Kidney glomerular epithelial cell (primary cell): ENCODE results near the gene SNCAIP.
A peak's percentile ranks its signal among the peaks of the same experiment; 100 is the strongest.

Source experiments
- DNase-seq: peaks from one replicate; lab custom pipeline; 2025; lab: John Stamatoyannopoulos, UW

The SNCAIP gene

DNA sequence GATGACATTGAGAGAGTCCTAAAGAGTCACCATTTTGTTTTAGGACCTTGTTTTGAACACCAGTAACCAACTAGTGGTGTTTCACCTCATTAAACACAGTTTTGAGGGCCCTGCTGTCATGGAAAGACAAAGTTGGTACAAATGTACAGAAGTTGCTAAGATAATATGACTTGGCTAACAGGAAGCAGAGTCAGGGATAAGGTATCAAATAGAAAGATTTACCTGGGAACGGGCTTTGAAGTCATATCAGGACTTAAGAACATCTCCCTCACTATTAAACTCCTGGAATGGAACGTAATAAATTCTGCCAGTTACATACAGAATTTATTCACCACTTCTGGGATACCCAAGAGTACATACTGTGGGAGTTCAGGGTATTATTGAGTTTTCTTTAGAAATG lies 115.6 kb downstream of the SNCAIP start:
- DNase-seq, result no peak

DNA sequence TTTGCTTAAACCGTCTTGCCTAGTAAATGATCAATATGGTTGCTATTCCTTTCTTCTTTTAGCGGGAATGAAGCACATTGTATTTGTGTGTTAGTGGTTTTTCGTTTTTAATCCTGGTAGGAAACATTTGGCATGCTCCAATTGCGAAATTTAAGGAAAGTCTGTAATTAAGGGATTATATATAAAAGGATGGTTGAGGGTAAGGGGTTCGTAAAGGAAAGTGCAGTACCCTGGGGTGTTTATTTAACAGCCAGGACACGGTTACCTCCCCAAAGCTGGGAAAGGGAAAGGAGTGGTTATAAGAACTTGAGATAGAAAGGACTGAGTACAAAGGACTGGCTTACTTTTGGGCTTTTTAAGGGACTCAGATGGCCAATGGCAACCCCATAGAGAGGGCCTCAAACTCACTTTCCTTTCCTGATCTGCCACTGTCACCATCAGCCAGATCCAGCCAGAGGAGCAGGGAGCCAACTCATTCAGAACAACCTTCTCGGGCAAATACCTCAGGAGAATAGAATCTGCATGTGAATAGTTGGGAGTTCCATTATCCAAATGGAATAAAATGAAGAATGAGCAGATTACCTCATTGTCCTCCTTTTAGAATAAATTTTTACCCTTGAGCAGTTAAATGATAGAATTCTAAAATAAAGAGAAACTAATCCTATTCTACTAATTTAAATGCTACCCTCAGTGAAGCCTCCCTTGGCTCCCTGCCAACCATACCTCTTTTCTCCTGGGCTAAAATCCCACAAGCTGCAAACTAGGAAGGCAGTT lies 117.7 kb downstream of the SNCAIP start:
- no peak for DNase-seq

DNA sequence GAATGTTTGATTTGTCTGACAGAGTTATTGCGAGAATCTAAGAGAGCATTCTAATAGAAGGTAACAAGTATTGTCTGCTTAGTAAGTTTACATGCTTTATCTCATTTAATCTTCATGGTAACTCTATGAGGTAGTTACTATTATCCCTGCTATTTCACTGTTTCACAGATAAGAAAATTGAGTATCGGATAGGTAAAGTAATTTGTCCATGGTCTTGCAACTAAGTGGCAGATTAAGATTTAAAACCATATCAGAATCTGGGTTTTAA lies 118.2 kb downstream of the SNCAIP start:
- no peak for DNase-seq

DNA sequence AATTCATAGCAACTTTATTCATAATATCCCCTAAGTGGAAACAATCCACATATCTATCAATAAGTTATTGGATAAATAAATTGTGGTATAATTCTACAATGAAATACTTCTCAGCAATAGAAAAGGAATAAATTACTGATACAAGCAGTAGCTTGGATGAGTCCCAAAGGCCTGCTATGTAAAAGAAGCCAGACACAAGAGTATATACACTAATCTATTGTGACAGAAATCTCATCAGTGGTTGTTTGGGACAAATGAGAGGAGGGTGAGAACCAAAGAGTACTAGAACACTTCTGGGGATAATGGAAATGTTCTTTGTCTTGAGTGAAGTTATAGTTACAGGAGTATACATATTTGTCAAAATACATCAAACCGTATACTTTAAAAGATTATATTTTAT lies 119.3 kb downstream of the SNCAIP start:
- no peak for DNase-seq

DNA sequence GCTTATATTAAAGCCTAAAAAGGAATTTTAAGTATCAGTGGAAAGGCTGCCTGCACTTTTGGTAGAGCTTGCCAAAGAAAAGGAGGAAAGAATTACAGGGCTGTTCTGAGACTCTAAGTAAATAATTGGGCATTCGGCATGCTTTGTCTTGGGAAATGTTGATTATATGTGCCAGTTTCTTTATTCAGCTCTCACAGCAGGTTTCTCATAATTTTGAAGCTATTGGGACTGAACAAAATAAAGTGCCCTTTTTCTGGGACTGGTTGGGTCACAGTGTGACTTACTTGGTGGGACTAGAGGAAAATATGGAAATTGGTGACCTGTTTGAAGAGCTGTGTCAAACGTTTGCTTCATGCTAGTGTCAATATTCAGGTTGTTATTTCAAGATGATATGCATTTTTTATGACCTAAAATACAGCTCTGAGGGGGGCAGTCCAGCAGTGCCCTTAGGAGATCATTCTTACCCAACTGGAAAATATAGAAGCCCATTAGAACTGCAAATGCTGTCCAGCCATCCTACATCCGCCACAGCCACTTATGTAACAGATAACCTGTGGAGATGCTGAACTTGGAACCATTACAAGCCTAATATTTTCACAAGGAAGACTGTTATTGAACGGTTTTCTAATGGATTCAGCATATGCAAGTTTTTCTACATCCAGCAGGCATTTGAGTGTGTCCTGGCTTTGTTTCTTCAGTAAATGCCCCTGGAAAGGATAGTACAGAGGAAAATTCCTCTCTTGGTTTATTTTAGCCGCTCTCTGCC lies 122.4 kb downstream of the SNCAIP start:
- DNase-seq, result no peak

DNA sequence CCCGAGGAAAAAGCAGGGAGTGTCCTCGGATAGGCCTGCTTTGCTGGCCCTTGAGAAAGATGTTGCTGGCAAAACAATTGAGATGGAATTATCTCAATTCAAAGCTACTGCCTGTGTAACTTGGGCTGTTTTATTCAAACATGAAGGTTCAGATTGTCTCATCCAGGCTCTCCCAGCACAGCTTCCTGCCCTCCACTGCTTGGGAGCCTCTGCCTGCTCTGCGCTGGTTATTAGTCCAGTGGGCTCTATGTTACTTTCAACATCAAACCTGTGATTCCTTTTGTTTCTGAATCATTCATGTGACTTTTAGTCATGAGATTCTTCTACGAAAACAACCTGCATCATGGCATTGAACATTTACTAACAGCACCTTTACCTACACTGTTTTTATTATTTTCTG lies 123.2 kb downstream of the SNCAIP start:
- no peak for DNase-seq

DNA sequence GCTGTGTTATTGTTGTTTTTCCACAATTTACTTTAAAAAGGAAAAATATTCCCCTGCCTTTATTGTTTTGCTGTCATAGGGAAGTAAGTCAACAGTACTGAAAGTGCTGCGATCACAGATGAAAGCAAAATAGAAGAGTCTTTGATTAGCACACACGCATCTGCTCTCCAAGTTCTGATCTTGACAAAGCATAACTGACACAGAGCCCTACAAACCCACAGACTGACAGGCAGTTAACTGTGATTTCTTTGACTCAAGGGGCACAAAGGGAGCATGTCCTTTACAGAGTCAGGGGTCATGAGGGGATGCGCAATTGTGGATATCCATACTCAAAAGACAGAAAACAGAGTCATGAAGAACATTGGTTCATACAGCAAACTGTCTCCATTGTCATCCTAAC lies 123.7 kb downstream of the SNCAIP start:
- DNase-seq, result no peak

DNA sequence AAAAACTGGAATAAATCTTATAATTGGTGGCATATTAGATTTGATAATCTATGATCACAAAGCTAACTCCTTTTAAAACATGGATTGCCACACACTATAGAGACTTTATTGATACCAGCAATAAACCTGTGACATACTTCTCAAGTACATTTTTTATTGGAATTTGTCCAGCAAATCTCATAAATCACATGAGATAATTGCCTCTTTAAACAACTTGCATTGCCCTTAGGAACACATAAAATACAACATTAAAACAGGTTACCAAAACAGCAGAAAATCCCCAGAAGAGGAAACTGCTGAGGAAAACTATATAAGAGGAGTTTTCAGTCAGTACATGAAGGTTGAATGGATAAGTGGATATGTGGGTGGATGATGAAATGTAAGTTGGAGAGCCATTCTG lies 124.6 kb downstream of the SNCAIP start:
- DNase-seq, result no peak

DNA sequence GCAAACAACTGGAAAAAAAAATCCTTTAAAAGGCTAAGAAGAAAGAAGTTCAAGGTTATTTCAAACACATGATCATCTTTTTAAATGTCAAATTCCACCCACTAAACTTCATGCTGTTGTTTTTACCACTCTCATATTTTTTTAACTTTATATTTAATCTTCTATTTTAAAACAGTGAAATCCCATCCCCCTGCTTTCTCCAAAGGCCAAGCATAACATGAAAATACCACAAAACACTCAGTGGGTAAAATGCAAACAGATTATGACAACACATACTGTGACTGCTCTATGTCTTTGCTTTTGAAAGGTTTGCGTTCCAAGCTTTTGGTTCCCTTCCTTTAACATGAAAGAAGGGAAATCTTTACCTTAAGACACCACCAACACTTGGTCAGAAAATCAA lies 127.6 kb downstream of the SNCAIP start:
- no peak for DNase-seq

DNA sequence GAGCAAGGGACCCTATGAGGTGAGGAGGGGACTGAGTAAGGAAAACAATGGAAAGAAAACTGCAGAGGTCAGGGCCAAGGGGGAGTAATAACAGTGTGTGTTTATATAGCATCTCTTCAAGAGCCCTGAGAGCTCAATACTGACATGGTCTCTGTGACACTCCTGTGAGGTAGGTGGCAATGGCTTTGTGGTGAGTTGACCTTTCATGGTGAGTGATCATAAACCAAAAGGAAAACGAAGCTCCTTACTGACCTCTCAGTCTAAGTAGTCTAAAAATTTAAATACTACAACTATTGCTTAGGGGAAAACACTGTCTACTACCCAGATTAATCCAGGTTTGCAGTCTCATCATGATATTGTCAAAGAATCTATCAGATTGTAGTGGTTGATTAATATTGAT lies 130.9 kb downstream of the SNCAIP start:
- DNase-seq, result no peak

DNA sequence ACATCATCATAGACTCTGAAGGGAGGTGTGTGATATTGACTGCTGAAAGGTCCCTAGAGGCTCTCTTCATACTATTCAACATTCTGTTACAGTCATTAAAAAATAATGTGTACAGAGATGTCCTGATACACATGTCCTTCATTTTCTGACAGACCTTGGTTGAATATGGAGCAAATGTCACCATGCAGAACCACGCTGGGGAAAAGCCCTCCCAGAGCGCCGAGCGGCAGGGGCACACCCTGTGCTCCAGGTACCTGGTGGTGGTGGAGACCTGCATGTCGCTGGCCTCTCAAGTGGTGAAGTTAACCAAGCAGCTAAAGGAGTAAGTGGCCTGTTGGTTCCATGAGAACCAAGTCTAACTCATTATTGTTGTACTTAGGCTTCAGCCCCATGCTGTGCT lies 132.4 kb downstream of the SNCAIP start:
- no peak for DNase-seq

DNA sequence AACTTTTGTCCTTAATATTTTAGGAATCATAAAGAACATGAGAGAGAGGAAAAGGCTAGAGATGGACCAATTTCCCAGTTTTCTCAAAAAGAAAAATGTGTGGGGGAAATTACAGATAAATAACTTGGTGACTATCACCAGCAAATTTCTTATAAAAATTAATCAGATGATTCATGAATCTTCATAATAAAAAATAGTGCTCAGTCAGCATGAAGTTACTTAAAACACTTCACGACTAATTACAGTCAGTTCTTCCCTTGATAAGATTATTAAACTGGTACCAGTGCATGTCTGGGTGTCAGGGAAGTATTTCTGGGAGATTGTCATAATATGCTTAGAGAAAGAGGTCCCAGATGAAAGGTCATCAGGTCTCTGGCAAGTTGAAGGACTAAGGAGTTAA lies 133.0 kb downstream of the SNCAIP start:
- DNase-seq, result no peak

DNA sequence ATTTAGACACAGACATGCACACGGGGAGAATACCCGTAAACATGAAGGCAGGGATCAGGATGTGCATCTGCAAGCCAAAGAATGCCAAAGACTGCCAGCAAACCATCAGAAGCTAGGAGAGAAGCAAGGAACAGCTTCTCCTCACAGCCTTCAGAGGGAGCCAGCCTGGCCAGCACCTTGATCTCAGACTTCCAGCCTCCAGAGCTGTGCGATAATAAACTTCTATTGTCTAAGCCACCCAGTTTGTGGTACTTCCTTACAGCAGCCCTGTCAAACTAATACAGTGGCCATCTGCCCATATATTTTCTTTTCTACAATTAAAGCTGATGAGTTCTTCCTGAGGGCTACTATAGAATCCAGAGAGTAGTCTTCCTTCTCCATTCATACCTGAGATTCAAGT lies 135.0 kb downstream of the SNCAIP start:
- DNase-seq, result no peak

DNA sequence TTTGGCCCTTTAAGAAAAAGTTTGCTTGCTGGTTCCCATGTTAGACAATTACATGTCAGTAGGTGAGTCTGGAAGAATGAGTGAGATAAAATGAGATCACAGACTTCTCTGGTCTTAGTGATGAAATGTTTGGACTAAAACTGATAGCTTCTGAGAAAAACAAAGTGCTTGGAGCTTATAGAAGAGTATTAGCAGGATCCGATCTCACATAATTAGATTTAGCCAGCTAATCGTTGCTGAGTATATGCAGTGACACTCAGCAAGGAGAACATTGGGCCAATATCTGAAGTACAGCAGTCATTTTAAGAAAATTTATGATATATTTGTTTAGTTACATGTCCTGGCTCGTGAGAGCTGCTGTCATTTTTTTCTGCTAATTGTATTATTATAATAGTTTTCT lies 135.8 kb downstream of the SNCAIP start:
- DNase-seq, result no peak

DNA sequence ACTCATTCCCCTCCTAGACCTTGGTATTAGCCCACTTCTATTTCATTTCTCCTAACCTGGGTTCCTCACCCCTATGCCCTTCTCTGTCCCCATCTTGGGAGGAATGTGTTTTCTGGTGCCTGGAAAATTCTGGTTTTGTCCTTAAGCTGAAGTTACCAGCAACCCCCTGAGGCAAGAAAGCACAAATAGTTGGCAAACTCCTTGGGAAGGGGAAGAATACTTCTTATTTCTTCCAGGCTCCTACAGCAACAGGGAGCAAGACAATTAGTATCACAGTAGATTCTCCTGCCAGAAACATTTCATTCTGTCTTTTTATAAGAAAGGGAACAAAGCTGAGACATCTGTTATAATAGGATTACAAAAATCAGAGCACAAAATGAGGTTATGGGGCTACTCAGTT lies 142.5 kb downstream of the SNCAIP start:
- DNase-seq, result no peak

DNA sequence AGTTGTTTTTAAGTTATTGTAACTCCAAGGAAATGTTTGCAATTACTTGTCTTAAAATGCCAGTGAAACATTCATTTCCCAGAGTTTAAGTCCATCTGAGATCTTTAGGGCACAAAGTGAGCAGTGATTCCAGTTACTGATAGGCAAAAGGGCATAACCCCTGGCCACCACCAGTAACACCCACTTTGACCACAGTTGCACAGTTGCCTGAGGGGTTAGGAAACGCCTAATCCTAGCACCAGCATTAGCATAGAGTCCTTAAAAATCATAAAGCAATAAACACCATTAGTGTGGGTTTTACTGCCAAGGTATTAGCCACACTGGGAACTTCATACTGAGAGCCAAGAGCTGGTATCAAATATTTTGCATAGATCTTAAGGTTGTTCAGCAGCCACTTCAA lies 143.9 kb downstream of the SNCAIP start:
- no peak for DNase-seq

DNA sequence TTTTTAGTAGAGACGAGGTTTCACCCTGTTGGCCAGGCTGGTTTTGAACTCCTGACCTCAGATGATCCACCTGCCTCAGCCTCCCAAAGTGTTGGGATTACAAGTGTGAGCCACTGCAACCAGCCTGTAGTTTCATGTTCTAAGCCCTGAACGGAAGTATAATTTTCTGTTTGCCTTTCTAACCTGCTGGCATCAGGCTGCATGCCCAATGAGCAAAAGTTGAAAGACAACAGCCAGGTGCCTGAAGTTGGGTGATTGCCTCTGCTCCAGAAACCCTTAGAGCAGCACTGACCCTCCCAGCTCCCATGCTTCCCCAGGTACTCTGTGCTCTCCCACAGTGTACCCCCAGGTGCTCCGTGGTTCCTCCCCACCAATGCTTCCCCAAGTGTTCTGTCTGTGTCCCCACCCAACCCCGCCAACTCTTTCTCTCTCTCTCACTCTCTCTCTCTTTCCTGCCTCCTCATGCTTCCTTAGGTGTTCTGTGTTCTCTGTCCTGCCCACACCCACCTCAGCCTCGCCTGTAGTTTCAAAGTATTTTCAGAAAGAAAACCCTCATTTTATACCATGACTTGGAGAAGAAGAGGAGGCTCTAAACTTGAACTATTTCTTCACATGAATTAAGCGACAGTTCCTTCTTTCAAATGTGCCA lies 145.3 kb downstream of the SNCAIP start:
- DNase-seq, result no peak

DNA sequence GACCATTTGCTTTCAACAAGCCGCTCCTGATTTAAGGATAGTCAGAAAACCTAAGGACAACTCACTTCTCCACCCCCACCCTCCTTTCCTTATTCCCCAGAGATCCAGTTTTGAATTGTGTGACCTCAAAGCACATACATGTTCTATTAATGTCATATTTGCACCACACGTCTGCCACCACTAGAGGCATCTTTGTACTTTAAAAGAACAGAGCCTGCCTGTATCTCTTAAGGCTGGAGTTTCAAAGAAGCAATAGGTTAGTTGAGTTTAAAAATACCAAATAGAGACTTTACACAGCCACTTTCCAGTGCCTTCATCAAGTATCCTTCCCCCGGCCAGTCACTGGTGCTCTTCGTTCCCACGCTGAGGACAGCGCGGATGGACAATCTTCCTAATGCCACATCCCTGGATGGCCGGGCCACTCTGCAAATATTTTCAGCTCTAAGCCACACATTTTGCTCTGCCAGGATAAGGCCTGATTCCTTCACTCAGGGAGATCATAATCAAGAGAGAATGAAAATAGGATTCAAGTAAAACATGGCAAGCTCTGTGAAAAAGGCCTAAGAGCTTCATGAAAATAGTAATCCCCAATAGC lies 146.3 kb downstream of the SNCAIP start:
- DNase-seq, result peak; percentile 10

DNA sequence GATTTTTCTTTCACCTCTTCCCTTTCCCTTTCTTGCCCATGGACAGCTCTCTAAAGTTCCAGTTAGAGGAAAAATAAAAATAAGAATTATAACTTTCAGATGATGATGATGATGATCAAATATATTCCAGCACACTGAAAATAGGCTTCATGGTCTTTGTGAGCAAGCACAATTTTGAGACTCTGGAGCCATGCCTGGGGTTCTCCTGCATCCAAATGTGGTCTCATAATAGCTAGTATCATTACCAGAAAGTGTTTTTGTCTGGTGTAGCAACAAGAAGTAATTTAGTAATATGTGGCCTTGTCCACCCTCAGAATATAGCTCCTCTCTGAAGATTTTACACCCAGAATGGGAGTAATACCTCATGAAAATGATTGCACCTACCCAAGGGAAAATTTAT lies 150.4 kb downstream of the SNCAIP start:
- DNase-seq, result no peak

DNA sequence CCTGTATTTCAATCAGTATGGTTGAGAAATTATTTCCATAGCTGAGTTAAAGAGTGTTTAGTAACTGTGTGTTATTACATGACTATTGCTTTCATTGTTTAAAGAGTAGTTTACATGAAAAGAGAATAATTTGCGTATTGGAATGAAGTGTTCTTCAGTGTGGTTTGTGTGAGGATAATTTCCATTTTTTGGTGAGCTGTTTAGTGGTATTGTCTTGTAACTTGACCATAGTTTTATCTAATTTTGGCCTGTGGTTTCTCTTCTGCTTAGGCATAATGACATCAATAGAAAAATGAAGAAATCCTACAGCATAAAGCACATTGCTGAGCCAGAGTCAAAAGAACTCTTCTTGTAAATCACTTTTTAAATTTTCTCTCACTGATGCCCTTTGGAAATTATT lies 151.2 kb downstream of the SNCAIP start:
- no peak for DNase-seq

DNA sequence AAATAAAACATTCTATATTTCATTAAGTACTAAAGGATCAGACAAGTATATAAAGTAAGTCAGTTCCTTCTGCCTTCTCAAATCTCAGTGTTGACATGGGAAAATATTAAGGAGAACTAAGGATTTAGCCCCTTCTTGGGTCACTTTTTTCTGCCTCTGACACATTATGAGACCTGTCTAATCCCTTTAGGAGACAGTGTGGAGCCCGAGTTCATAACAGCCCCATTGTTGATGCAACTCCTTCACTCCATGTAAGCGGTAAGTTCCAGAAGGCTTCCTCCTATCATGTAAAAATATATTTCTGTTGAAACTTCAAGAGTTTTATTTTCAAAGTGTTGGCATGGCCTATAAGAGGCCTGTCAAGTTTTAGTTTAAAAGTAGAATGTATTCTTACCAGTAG lies 152.2 kb downstream of the SNCAIP start:
- no peak for DNase-seq

DNA sequence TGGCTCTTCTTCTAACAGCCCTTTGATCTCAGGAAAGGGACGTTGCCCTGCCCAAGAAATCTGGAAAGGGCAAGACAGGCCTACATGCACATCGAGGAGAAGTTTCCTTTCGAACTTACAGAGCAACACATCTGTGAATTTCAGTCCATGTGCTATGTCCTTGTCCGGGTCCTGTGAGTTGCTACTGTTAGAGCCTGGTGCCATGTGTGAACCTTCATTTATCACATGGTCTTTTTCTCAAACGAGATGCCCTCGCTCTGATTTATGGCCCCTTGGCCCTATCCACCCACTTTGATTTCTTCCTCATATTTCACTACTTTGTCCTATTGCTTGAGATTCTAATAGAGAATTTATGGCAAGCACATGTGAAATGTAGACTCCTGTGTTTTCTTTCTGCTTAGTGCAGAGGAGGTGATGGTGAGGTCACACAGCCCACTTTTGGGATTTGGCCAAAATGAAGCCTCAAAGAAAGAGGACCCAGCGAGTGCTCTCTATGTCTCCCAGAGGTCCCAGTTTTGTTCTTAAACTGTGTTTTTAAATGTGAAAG lies 153.1 kb downstream of the SNCAIP start:
- no peak for DNase-seq

DNA sequence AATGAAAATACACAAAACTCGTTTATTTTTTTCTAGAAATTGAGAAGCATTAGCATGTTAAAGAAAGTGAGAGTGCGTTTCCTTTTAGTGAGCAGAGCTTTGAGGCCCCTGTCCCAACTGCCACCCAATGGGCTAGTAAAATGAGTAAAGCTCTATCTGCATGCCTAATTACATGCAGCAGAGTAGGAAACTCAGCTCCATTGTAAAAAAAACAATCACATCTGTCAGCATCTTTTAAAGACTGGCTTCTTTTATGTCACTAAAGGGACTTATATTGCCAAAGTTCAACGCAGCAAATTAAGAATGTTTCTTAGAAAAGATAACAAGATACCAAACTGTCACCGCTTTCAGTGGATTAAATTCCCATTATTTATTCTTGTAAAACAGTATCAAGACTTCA lies 154.0 kb downstream of the SNCAIP start:
- no peak for DNase-seq
